Breast epithelium (tissue), 3 donors: ENCODE data around the gene ZNF618.

Experiments used
- POLR2A ChIP-seq: fragments of 450-650 bp; IDR thresholded peaks from one replicate; pipeline ENCODE4 v1.6.1; 2016; ENCODE audit warnings: antibody characterized with exemption, mild to moderate bottlenecking, moderate library complexity
- POLR2AphosphoS5 ChIP-seq, 3 donors: sonication (generic); formaldehyde crosslinking; IDR thresholded peaks; one replicate each; pipeline ENCODE4 v1.6.1; 2017; ENCODE audit warnings: antibody characterized with exemption in 3 of 3
- TF ChIP-seq, protein P1 (sequence below), 3 donors: fragments of 450-650 bp; IDR thresholded peaks; one replicate each; pipeline ENCODE4 v1.5.1; 2016 to 2017; ENCODE audit warnings: antibody characterized with exemption in 3 of 3, mild to moderate bottlenecking in 3 of 3, moderate library complexity in 3 of 3

GRCh38 chr9:114002271-114002985, 126.3 kb downstream of the ZNF618 start:
- no peak for TF ChIP-seq POLR2A
- TF ChIP-seq, protein P1, sequence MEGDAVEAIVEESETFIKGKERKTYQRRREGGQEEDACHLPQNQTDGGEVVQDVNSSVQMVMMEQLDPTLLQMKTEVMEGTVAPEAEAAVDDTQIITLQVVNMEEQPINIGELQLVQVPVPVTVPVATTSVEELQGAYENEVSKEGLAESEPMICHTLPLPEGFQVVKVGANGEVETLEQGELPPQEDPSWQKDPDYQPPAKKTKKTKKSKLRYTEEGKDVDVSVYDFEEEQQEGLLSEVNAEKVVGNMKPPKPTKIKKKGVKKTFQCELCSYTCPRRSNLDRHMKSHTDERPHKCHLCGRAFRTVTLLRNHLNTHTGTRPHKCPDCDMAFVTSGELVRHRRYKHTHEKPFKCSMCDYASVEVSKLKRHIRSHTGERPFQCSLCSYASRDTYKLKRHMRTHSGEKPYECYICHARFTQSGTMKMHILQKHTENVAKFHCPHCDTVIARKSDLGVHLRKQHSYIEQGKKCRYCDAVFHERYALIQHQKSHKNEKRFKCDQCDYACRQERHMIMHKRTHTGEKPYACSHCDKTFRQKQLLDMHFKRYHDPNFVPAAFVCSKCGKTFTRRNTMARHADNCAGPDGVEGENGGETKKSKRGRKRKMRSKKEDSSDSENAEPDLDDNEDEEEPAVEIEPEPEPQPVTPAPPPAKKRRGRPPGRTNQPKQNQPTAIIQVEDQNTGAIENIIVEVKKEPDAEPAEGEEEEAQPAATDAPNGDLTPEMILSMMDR (IDR thresholded peaks at IDR 0.05): no peak
- TF ChIP-seq POLR2AphosphoS5 (IDR thresholded peaks at IDR 0.05): no peak
